ENCODE results near the gene PTPRT. TPM values are rescaled to one million over a fixed set of nuclear protein-coding genes. Genes with fewer than 3 reads are reported as not detected.

Gene PTPRT
- polyA plus RNA-seq, 2 of the 4 experiments (the other 2 are of a cell fraction): not detected

- Histone ChIP-seq H3K4me3 (no peak overlapping the region), H3K9me3 (no peaks in the 10 kb centered on the region; the same call in 2 of the 3 replicates), H3K4me1 (no peaks in the 10 kb centered on the region), H3K27ac (no peak overlapping the region), H3K4me2 (no peak overlapping the region)
- WGBS (ENCODE audit: missing lambda C conversion rate): 16% methylated on average over 6 of the region's 6 CpGs
- FAIRE-seq (no peak), DNase-seq (ENCODE audit: low read depth in 1 of 2, low spot score in 1 of 2) (no peak), ATAC-seq (no peak)
- ChIA-PET POLR2A (no interaction called here), CTCF (no interaction called here)
- TF ChIP-seq CBX2 (IDR thresholded peaks at IDR 0.05; ENCODE audit: borderline replicate concordance, low read depth): no peak
- no peak for TF ChIP-seq KDM5A (IDR thresholded peaks at IDR 0.05)
- no peak for TF ChIP-seq POLR2AphosphoS2 (conservative IDR thresholded peaks at IDR 0.05; ENCODE audit: low read length)
- no peak for TF ChIP-seq TP53 (CRISPR knock-in tag; IDR thresholded peaks at IDR 0.05)
- TF ChIP-seq KDM1A (IDR thresholded peaks at IDR 0.05; ENCODE audit: low read depth): no peak
- no peak for TF ChIP-seq ESRRA (IDR thresholded peaks at IDR 0.05; ENCODE audit: borderline replicate concordance, low read length)
Observed at GRCh38 chr20:42261766-42262270, 927.9 kb downstream of the PTPRT start.

GRCh38 chr20:42260184-42260583 lies 929.5 kb downstream of the PTPRT start:
- 5% methylated on average over 4 of the region's 4 CpGs for WGBS (ENCODE audit: missing lambda C conversion rate)
- FAIRE-seq: no peak
- H3K9me3 ChIP-seq: no peaks in the 10 kb centered on the region; the same call in 2 of the 3 replicates
- no peak overlapping the region for H3K4me3 ChIP-seq
- no peak for DNase-seq (ENCODE audit: low read depth in 1 of 2, low spot score in 1 of 2)
- H3K4me1 ChIP-seq: no peaks in the 10 kb centered on the region
- ATAC-seq: no peak
- POLR2A ChIA-PET: no interaction called here
- no peak for TF ChIP-seq PBX3 (IDR thresholded peaks at IDR 0.05)
- TF ChIP-seq PHF8 (IDR thresholded peaks at IDR 0.05; ENCODE audit: borderline replicate concordance, low read depth): no peak
- no peak for TF ChIP-seq ESRRA (IDR thresholded peaks at IDR 0.05; ENCODE audit: borderline replicate concordance, low read length)
- TF ChIP-seq FOSL2 (IDR thresholded peaks at IDR 0.05): no peak
- no peak for TF ChIP-seq FOSL2 (CRISPR knock-in tag; IDR thresholded peaks at IDR 0.05)
- TF ChIP-seq HOXB5 (CRISPR knock-in tag; IDR thresholded peaks at IDR 0.05): no peak
- TF ChIP-seq CTCF (IDR thresholded peaks at IDR 0.05): no peak
- no peak for TF ChIP-seq TFCP2L1 (CRISPR knock-in tag; IDR thresholded peaks at IDR 0.05)
- no peak for TF ChIP-seq HOXB13 (CRISPR knock-in tag; IDR thresholded peaks at IDR 0.05; ENCODE audit: low read depth)
- TF ChIP-seq CHD2 (IDR thresholded peaks at IDR 0.05; ENCODE audit: low read length, partially characterized antibody): no peak
- no peak for TF ChIP-seq RFX5 (IDR thresholded peaks at IDR 0.05)
- no peak for TF ChIP-seq MAFK (IDR thresholded peaks at IDR 0.05; ENCODE audit: partially characterized antibody)
- TF ChIP-seq MYC (IDR thresholded peaks at IDR 0.05; ENCODE audit: borderline replicate concordance, low read length): no peak
- no peak for TF ChIP-seq EHMT2 (IDR thresholded peaks at IDR 0.05; ENCODE audit: low read depth)
- H3K27ac ChIP-seq: no peak overlapping the region
- CTCF ChIA-PET: no interaction called here
- H3K4me2 ChIP-seq: no peak overlapping the region

- no peak for FAIRE-seq
Observed at GRCh38 chr20:42259389-42259788, 930.3 kb downstream of the PTPRT start.

More at GRCh38 chr20:42259389-42259788, 930.3 kb downstream of the PTPRT start:
- Histone ChIP-seq H3K4me2 (no peak overlapping the region), H3K4me1 (no peaks in the 10 kb centered on the region), H3K27ac (no peak overlapping the region), H3K9me3 (no peaks in the 10 kb centered on the region; the same call in 2 of the 3 replicates), H3K4me3 (no peak overlapping the region)
- ChIA-PET CTCF (no interaction called here), POLR2A (no interaction called here)
- WGBS (ENCODE audit: missing lambda C conversion rate): 27% methylated on average over 4 of the region's 4 CpGs
- DNase-seq (ENCODE audit: low read depth in 1 of 2, low spot score in 1 of 2): no peak
- ATAC-seq: no peak
- TF ChIP-seq NFE2L2 (conservative IDR thresholded peaks at IDR 0.05; ENCODE audit: low read length) (no peak), PHF8 (IDR thresholded peaks at IDR 0.05; ENCODE audit: borderline replicate concordance, low read depth) (no peak), FOXS1 (CRISPR knock-in tag; IDR thresholded peaks at IDR 0.05) (no peak), CTCF (IDR thresholded peaks at IDR 0.05) (no peak), ZSCAN20 (CRISPR knock-in tag; IDR thresholded peaks at IDR 0.05) (no peak), HOXB5 (CRISPR knock-in tag; IDR thresholded peaks at IDR 0.05) (no peak), JUNB (IDR thresholded peaks at IDR 0.05) (no peak), CHD4 (IDR thresholded peaks at IDR 0.05; ENCODE audit: borderline replicate concordance) (no peak), RARB (CRISPR knock-in tag; IDR thresholded peaks at IDR 0.05) (no peak)

Data from A549 (cell line).